Sigmoid colon (tissue), 7 donors: Measurements from ENCODE around the gene HIPK4. TPM values are rescaled to one million over a fixed set of nuclear protein-coding genes. Genes with fewer than 3 reads are reported as not detected.

Experiments
- DNase-seq: peaks from one replicate; pipeline ENCODE4 v3.0.0-alpha.2; 2019
- H3K27ac ChIP-seq, 4 donors: fragments of 200-600 bp; sonication (generic); one replicate each; pipeline ENCODE4 v1.5.1; 2016 to 2019; ENCODE audit warnings: mild to moderate bottlenecking in 1 of 4
- H3K27me3 ChIP-seq, 3 donors: fragments of 200-600 bp; sonication (generic); one replicate each; pipeline ENCODE4 v1.5.1; 2019; ENCODE audit warnings: mild to moderate bottlenecking in 1 of 3
- H3K36me3 ChIP-seq, 4 donors: fragments of 200-600 bp; sonication (generic); one replicate each; pipeline ENCODE4 v1.5.1; 2016 to 2019
- H3K4me1 ChIP-seq, 4 donors: fragments of 200-600 bp; sonication (generic); one replicate each; pipeline ENCODE4 v1.5.1; 2017 to 2019
- H3K4me3 ChIP-seq, 4 donors: fragments of 200-600 bp; sonication (generic); one replicate each; pipeline ENCODE4 v1.5.1; 2017 to 2019; ENCODE audit warnings: mild to moderate bottlenecking in 2 of 4, moderate library complexity in 1 of 4
- H3K9me3 ChIP-seq, 4 donors: fragments of 200-600 bp in 3 of 4; sonication (generic) in 3 of 4; one replicate each; pipeline versions ENCODE4 v1.5.1 to v1.6.1; 2013 to 2019
- EP300 ChIP-seq, 4 donors: sonication (generic); formaldehyde crosslinking; IDR thresholded peaks; one replicate each; pipeline ENCODE4 v1.6.1; 2017; ENCODE audit warnings: antibody characterized with exemption in 4 of 4
- POLR2A ChIP-seq, 2 donors: fragments of 450-650 bp; IDR thresholded peaks; one replicate each; pipeline ENCODE4 v1.6.1; 2016; ENCODE audit warnings: antibody characterized with exemption in 2 of 2, mild to moderate bottlenecking in 2 of 2, moderate library complexity in 2 of 2
- POLR2AphosphoS5 ChIP-seq, 4 donors: sonication (generic); formaldehyde crosslinking; IDR thresholded peaks; one replicate each; pipeline ENCODE4 v1.6.1; 2017; ENCODE audit warnings: antibody characterized with exemption in 4 of 4
- WGBS, 2 donors: extraction: QIAGEN DNeasy Blood & Tissue Kit; methylation state at CpG; one replicate each; pipeline ENCODE4 v1.1.7; 2013; 5-methylcytosine and 5-hydroxymethylcytosine counted together
- intact Hi-C: fragments of 100-400 bp; cut with DNase I; formaldehyde crosslinking; loops from one replicate; pipeline ENCODE4 v1.15.1; 2023
- polyA plus RNA-seq, 3 donors: library from polyadenylated mRNA; stranded (reverse); fragments of 200-250 nt; gene quantifications; one replicate each; pipeline ENCODE4 v1.2.3, GENCODE V29; 2013
- total RNA-seq, 4 donors: library from RNA; depleted of rRNA; stranded (reverse); fragments of >200 nt; gene quantifications; one replicate each; pipeline ENCODE4 v1.1.0, GENCODE V29; 2016
- TF ChIP-seq, protein P1 (sequence below), 4 experiments: fragments of 450-650 bp in 3 of 4; fragments of 200-600 bp in 1 of 4; IDR thresholded peaks; one replicate each; pipeline ENCODE4 v1.5.1; 2016 to 2019; ENCODE audit warnings: antibody characterized with exemption in 4 of 4, mild to moderate bottlenecking in 3 of 4, moderate library complexity in 2 of 4
- donor health status: healthy with polysubstance abuse.
- donor health status: Bipolar disorder and iron deficiency.
- donor health status: healthy.

HIPK4 gene
- total and polyA plus RNA-seq, 7 donors, result 0.06 to 0.36 (median 0.14) TPM; not detected in 4

DNA sequence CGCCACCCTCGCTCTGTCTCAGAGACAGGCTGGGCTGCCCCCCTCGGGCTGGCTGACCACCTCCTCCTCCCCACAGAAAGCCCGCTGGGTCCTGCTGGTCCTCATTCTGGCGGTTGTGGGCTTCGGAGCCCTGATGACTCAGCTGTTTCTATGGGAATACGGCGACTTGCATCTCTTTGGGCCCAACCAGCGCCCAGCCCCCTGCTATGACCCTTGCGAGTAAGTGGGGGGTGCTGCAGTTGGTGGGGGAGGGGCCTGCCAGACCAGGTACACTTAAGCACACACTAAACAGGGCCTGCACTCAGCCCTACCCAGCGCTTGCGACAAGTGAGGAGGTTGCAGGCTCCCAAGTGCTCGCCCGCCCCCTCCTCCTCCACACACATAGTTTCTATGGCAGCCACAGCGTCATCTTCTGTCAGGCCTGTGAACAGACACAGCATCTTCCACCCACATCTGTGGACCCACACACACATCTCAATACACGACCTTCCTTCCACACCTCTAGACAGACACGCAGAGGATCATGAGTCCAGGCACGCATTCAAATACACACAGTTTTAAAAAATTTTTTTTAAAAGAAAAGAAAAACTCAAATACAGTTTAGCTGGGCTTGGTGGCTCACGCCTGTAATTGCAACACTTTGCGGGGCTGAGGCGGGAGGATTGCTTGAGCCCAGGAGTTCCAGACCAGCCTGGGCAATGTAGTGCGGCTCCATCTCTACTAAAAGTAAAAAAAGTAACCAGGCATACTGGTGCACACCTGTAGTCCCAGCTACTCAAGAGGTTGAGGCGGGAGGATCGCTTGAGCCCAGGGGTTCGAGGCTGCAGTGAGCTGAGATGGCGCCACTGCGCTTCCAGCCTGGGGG is 23.1 kb downstream of the HIPK4 start:
- intact Hi-C loops, result loop anchor here (5.0 kb wide), 1 partner anchor 35 kb away; no protein-coding TSS in a partner anchor
- Histone ChIP-seq H3K36me3 (peaks cover 8 to 51% (median 16%) of the 10 kb centered on the region in 4 donors), H3K27me3 (no peaks in the 10 kb centered on the region), H3K4me3 (peak overlapping the region in 2 of 4 donors; percentile 44 to 51), H3K4me1 (peaks cover 0 to 22% (median 18%) of the 10 kb centered on the region in 4 donors), H3K27ac (peak overlapping the region in 1 of 4 donors; percentile 71), H3K9me3 (no peaks in the 10 kb centered on the region)
- 90 to 93% methylated on average over 27 of the region's 27 CpGs for WGBS, 2 donors
- TF ChIP-seq EP300 (IDR thresholded peaks at IDR 0.05) (no peak), POLR2AphosphoS5 (IDR thresholded peaks at IDR 0.05) (no peak), POLR2A (IDR thresholded peaks at IDR 0.05) (no peak)
- TF ChIP-seq, protein P1, sequence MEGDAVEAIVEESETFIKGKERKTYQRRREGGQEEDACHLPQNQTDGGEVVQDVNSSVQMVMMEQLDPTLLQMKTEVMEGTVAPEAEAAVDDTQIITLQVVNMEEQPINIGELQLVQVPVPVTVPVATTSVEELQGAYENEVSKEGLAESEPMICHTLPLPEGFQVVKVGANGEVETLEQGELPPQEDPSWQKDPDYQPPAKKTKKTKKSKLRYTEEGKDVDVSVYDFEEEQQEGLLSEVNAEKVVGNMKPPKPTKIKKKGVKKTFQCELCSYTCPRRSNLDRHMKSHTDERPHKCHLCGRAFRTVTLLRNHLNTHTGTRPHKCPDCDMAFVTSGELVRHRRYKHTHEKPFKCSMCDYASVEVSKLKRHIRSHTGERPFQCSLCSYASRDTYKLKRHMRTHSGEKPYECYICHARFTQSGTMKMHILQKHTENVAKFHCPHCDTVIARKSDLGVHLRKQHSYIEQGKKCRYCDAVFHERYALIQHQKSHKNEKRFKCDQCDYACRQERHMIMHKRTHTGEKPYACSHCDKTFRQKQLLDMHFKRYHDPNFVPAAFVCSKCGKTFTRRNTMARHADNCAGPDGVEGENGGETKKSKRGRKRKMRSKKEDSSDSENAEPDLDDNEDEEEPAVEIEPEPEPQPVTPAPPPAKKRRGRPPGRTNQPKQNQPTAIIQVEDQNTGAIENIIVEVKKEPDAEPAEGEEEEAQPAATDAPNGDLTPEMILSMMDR (IDR thresholded peaks at IDR 0.05), result no peak
- DNase-seq, result no peak

- intact Hi-C loops, result loop anchor here (5.0 kb wide), 1 partner anchor 36 kb away; no protein-coding TSS in a partner anchor
- Histone ChIP-seq H3K27me3 (no peaks in the 10 kb centered on the region), H3K4me1 (peaks cover 0 to 22% (median 18%) of the 10 kb centered on the region in 4 donors), H3K36me3 (peaks cover 4 to 42% (median 14%) of the 10 kb centered on the region in 4 donors), H3K9me3 (no peaks in the 10 kb centered on the region), H3K4me3 (peak overlapping the region; percentile 21 to 51 (median 42)), H3K27ac (peak overlapping the region in 3 of 4 donors; percentile 38 to 71 (median 45))
- WGBS, 2 donors, result 23 to 64% methylated on average over 28 of the region's 28 CpGs
- TF ChIP-seq POLR2A (IDR thresholded peaks at IDR 0.05) (no peak), POLR2AphosphoS5 (IDR thresholded peaks at IDR 0.05) (peak in 3 of 4 donors; percentile 15 to 42 (median 41))
- peak; percentile 84 for DNase-seq
Observed at GRCh38 chr19:40365613-40366401, 24.2 kb downstream of the HIPK4 start.

DNA sequence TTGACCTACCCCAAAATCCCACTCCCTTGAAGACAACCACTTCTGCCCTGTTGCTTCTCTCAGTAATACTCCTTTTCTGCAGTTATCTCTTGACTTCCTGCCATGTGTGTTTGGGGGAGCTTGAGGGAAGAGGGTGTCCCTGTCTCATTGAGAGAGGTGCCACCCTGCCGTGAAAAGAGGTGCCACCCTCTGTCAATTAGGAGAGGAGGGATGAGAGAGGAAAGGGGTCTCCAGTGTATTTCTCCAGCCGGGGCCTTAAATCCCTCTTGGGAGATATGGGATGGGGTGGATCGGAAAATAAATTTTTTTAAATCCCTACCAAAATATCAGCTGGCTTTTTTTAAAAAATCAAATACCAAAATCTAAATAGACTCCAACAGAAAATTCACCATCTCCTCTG is 25.0 kb downstream of the HIPK4 start:
- Histone ChIP-seq H3K9me3 (no peaks in the 10 kb centered on the region), H3K27me3 (no peaks in the 10 kb centered on the region), H3K4me3 (peak overlapping the region in 2 of 4 donors; percentile 44 to 51), H3K4me1 (peaks cover 0 to 22% (median 18%) of the 10 kb centered on the region in 4 donors), H3K36me3 (peaks cover 4 to 34% (median 10%) of the 10 kb centered on the region in 4 donors), H3K27ac (no peak overlapping the region)
- no peak for DNase-seq
- TF ChIP-seq EP300 (IDR thresholded peaks at IDR 0.05) (no peak), POLR2A (IDR thresholded peaks at IDR 0.05) (no peak), POLR2AphosphoS5 (IDR thresholded peaks at IDR 0.05) (no peak)
- TF ChIP-seq, protein P1 (IDR thresholded peaks at IDR 0.05), result no peak
- intact Hi-C loops, result loop anchor here (5.0 kb wide), 1 partner anchor 37 kb away; no protein-coding TSS in a partner anchor
- 77 to 80% methylated on average over 3 of the region's 3 CpGs for WGBS, 2 donors

DNA sequence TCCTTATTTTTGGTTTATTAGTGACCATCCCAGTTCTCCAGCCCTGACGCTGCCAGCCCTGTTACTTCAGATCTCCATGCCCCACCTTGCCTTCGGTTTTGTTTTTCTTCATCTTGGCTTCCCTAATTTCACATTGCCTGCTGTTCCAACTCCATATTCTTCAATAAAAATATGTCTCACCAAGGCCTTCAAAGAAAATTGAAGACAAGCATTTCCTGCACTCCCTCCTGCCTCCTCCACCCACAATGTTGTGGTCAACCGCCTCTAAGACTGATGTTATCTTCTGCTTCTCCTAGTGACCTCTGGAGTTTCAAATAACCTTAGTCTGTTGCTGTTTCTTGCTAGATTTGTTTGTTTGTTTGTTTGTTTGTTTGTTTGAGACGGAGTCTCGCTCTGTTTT is 26.9 kb downstream of the HIPK4 start:
- Histone ChIP-seq H3K27me3 (no peaks in the 10 kb centered on the region), H3K27ac (no peak overlapping the region), H3K4me1 (peaks cover 0 to 22% (median 19%) of the 10 kb centered on the region in 4 donors), H3K9me3 (no peaks in the 10 kb centered on the region), H3K36me3 (peaks cover 0 to 25% (median 6%) of the 10 kb centered on the region in 4 donors), H3K4me3 (no peak overlapping the region)
- 70 to 87% methylated on average over 5 of the region's 5 CpGs for WGBS, 2 donors
- intact Hi-C loops, result no loop called here
- no peak for DNase-seq
- no peak for TF ChIP-seq POLR2AphosphoS5 (IDR thresholded peaks at IDR 0.05)

DNA sequence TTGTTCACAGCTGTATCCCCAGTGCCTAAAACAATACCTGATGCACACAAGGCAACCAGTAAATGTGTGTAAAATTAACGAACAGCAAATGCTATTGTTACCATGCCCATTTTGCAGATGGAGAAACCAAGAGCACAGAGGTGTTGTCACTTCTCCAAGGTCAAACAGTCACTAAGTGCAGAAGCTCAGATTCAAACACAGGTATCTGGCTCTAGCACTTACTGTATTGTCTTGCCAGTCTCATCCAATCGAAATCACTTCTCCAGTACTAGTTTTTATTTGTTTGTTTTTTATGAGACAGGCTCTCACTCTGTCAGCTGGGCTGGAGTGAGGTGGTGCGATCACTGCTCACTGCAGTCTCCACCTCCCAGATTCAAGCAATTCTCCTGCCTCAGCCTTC is 27.8 kb downstream of the HIPK4 start:
- intact Hi-C loops, result no loop called here
- Histone ChIP-seq H3K27ac (no peak overlapping the region), H3K4me1 (peaks cover 0 to 25% (median 19%) of the 10 kb centered on the region in 4 donors), H3K9me3 (no peaks in the 10 kb centered on the region), H3K36me3 (peaks cover 0 to 15% (median 3%) of the 10 kb centered on the region in 4 donors), H3K4me3 (no peak overlapping the region), H3K27me3 (no peaks in the 10 kb centered on the region)
- TF ChIP-seq POLR2AphosphoS5 (IDR thresholded peaks at IDR 0.05) (no peak), POLR2A (IDR thresholded peaks at IDR 0.05) (no peak)
- no peak for DNase-seq
- 79 to 86% methylated on average over 3 of the region's 3 CpGs for WGBS, 2 donors
